Activated T-cell treated with anti-CD3 and anti-CD28 coated beads, Interleukin-2, amount 50 U/mL, for 4 hours (primary cell): Measurements from ENCODE around the gene SRSF3. TPM values are rescaled to one million over a fixed set of nuclear protein-coding genes. Genes with fewer than 3 reads are reported as not detected.

Source experiments
- ATAC-seq, 2 donors: fragments of 200-7000 bp; cut with Tn5 transposase; one replicate each; pipeline ENCODE4 v1.10.0; 2021
- DNase-seq: peaks from one replicate; pipeline ENCODE4 v3.0.0-alpha.2; 2020
- H3K27me3 Mint-ChIP-seq: one replicate; pipeline ENCODE4 v1.8.0; 2021; ENCODE audit warnings: low read depth, mixed read lengths
- H3K36me3 Mint-ChIP-seq: one replicate; pipeline ENCODE4 v1.8.0; 2022; ENCODE audit warnings: mixed read lengths; ENCODE audit not compliant: insufficient read depth
- H3K4me1 Mint-ChIP-seq: one replicate; pipeline ENCODE4 v1.8.0; 2021; ENCODE audit warnings: low read depth, mixed read lengths
- H3K4me3 Mint-ChIP-seq: one replicate; pipeline ENCODE4 v1.8.0; 2021; ENCODE audit warnings: mild to moderate bottlenecking, moderate library complexity, mixed read lengths
- H3K9me3 Mint-ChIP-seq: one replicate; pipeline ENCODE4 v1.8.0; 2021; ENCODE audit warnings: mixed read lengths
- total RNA-seq, 3 donors: library from RNA; stranded (reverse); gene quantifications; one replicate each; pipeline ENCODE4 v1.2.1, GENCODE V29; 2021

SRSF3 gene
- total RNA-seq, 3 donors from 2014 or later = 751 to 800 (median 779) TPM

DNA sequence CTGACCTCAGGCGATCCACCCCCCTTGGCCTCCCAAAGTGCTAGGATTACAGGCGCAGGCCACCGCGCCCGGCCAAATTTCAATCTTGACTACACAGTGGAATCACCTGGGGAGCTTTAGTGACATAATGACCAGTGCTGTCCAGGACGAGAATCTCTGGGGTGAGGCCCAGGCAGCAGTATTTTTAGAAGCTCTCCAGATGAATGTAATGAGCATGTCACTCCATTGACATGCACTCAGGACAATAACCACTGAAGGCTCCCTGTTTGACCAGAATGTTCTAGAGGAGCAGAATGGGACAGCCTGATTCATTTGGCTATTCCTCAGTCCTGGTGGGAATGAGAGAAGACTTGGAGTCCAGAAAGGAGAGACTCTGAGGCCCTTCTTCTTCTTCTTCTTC lies 39.2 kb downstream of the SRSF3 start:
- Mint-ChIP-seq H3K9me3 (no peaks in the 10 kb centered on the region), H3K27me3 (no peaks in the 10 kb centered on the region), H3K4me1 (no peaks in the 10 kb centered on the region), H3K36me3 (no peaks in the 10 kb centered on the region), H3K4me3 (no peak overlapping the region)
- ATAC-seq = no peak
- no peak for DNase-seq

DNA sequence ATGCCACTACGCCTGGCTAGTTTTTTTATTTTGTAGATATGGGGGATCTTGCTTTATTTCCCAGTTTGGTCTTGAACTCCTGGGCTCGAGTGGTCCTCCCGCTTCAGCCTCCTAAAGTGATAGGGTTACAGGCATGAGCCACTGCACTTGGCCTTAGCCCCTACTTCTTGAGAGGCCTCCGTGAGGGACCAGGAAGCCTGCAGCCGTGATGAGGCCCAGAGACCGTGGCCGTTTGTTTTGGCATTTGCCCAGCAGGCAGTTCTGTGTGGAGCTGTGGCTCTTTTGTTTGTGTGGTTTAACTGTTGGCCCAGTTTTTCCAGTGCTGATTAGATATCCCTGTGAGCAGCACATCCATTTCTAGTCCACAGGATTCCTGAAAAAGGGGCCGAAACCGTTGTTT lies 39.8 kb downstream of the SRSF3 start:
- DNase-seq = no peak
- H3K36me3 Mint-ChIP-seq = no peaks in the 10 kb centered on the region
- H3K27me3 Mint-ChIP-seq = no peaks in the 10 kb centered on the region
- ATAC-seq = no peak
- H3K4me3 Mint-ChIP-seq = no peak overlapping the region
- H3K4me1 Mint-ChIP-seq = no peaks in the 10 kb centered on the region
- H3K9me3 Mint-ChIP-seq = no peaks in the 10 kb centered on the region

DNA sequence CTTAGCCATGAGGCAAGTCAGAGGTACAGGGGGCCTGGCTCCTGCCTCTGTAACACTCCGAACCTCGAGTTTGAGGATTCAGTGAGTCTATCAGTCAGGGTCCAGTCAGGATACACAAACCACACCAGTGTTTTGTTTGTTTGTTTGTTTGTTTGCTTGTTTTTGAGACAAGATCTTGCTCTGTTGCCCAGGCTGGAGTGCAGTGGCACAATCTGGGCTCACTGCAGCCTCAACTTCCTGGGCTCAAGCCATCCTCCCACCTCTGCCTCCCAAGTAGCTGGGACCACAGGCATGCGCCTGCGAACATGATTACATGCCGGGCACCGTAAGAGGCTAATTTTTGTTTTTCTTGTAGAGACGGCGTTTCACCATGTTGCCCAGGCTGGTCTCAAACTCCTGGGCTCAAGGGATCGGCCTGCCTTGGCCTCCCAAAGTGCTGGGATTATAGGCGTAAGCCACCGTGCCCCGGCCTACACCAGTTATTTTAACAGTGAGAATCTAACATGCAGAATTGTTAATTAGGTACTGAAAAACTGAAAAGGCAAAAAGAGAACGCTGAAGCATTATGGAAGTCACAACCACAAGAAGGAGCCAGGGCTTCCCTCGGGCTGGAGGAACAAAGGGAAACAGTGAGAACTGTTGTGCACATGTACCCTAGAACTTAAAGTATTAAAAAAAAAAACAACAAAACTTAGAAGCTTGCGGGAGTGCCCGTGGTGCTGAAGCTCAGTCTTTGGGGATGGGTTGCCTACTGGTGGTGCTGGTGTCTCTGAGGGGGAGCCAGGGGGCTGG lies 40.4 kb downstream of the SRSF3 start:
- no peaks in the 10 kb centered on the region for H3K9me3 Mint-ChIP-seq
- DNase-seq (no peak), ATAC-seq (no peak)
- H3K36me3 Mint-ChIP-seq = no peaks in the 10 kb centered on the region
- no peaks in the 10 kb centered on the region for H3K4me1 Mint-ChIP-seq
- H3K27me3 Mint-ChIP-seq = no peaks in the 10 kb centered on the region
- H3K4me3 Mint-ChIP-seq = no peak overlapping the region

DNA sequence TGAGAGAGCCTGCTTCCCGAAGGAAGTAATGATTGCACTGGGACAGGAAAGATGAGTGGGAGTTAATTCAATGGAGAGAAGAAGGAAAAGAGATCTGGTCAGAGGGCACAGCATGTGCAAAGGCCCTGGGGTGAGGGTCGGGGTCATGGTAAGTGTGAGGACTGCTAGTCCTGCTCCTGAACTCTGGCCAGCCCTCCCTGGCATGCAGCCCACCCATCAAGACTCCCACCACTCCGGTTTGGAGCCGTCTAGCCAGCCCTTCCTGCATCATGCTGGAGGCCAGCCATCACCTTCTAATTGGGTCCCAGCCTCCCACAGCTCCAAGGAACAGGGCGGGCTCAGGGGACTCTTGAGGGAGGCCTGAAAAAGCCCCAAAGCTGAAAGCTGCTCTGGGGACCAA lies 42.1 kb downstream of the SRSF3 start:
- no peaks in the 10 kb centered on the region for H3K4me1 Mint-ChIP-seq
- H3K4me3 Mint-ChIP-seq = no peak overlapping the region
- no peak for DNase-seq
- no peaks in the 10 kb centered on the region for H3K9me3 Mint-ChIP-seq
- H3K36me3 Mint-ChIP-seq = no peaks in the 10 kb centered on the region
- no peak for ATAC-seq
- no peaks in the 10 kb centered on the region for H3K27me3 Mint-ChIP-seq

DNA sequence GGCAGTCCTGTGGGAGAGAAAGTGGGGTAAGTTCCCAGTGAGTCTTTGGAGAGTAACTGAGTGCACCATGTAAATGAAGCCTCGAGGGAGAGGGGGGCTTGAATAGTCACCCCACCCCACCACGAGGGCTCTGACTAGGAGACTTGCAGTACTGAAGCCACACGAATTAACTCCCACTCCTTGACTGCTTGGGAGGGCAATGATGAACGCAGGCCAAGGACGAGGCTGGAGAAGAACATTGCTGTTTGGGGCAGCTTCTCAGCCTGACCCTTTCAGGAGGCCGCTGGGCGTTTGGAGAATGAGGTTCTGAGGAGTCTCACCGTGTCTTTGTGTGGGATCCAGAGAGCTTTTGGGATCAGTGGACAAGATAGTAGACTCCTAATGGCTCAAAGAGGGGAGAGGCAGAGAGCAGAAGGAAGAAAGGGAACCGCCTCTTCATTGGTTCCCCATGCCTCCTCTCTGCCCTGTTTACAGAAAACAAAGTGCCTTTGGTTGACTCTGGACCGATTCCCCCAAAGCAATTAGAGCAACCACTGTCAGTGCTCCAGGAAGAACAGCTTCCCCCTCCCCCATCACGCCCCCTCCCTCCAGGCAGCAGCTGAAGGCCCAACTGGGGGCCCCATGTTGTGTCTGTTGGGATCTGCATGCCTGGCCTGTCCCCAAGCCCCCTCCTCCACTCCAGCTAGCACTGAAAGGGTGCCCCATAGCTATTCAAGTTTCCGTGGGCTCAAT lies 42.7 kb downstream of the SRSF3 start:
- Mint-ChIP-seq H3K27me3 (no peaks in the 10 kb centered on the region), H3K4me1 (no peaks in the 10 kb centered on the region), H3K36me3 (no peaks in the 10 kb centered on the region), H3K9me3 (no peaks in the 10 kb centered on the region), H3K4me3 (no peak overlapping the region)
- ATAC-seq (no peak), DNase-seq (no peak)

DNA sequence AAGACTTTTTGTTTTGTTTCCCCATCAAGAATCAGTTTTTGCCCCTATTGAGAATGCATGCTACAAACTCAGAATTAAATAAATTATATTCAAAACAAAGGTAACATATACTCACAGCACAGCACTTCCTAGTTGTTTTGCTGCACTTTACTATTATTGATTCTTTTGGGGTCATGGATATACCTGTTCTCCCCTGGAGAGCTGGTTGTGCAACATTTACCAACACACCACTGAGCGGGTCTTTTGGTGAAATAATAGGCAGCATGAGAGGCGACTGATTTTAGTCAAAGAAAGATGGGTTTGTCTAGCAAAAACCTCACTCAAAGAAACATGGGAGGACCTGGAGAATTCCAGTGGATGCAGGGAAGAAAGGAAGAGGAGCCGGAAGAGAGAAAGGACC lies 44.4 kb downstream of the SRSF3 start:
- no peak for DNase-seq
- Mint-ChIP-seq H3K9me3 (no peaks in the 10 kb centered on the region), H3K27me3 (no peaks in the 10 kb centered on the region), H3K4me3 (no peak overlapping the region), H3K36me3 (no peaks in the 10 kb centered on the region), H3K4me1 (no peaks in the 10 kb centered on the region)
- ATAC-seq = no peak

DNA sequence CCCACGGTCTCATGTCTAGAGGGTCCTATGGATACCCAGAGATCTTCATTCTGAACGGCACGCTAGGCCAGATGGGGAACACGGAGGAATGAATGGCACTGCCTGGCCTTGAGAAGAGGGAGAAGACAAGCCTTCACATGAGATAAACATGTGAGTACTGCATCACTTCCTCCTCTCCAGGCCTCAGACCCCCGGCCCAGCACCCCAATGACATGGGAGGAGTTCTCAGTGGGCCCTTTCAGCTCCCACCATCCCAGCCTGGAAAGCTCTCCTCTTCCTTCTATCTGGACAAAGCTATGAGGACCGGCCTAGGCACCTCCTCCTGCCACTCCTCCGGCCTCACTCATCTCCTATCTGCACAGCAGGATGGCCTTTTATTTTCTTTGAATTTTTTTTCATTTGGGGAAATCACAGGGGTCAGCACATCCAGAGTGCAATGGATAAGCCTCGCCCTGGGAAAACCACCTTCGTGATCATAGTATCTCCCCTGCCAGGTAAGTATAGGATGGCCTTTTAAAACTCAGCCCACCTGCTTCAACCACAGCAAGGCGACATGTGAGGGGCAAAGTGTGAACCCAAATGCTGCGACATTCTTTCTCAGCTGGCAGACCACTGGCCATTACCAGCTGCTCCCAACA lies 45.1 kb downstream of the SRSF3 start:
- H3K4me1 Mint-ChIP-seq = no peaks in the 10 kb centered on the region
- ATAC-seq = no peak
- no peak overlapping the region for H3K4me3 Mint-ChIP-seq
- peaks cover 1% of the 10 kb centered on the region for H3K27me3 Mint-ChIP-seq
- no peaks in the 10 kb centered on the region for H3K36me3 Mint-ChIP-seq
- no peak for DNase-seq
- H3K9me3 Mint-ChIP-seq = no peaks in the 10 kb centered on the region

DNA sequence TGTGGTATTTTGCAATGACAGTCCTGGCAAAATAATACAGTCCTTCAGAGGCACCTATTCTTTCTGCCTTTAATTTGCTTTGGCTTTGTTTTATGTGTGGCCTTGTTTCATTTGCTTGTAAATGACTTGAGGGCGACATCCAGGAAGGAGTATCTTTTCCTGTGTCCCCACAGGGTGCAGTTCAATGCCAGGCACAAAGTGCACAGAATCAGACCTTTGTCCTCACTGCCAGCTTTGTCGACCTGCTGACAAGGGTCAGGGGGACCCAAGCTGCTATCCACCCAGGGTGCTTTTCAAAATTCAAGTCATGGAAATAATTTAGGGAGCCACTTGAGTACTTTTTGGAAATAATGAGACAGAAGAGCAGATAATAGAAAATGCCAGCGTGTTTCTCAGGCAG lies 47.4 kb downstream of the SRSF3 start:
- no peaks in the 10 kb centered on the region for H3K36me3 Mint-ChIP-seq
- H3K4me3 Mint-ChIP-seq = no peak overlapping the region
- peaks cover 1% of the 10 kb centered on the region for H3K27me3 Mint-ChIP-seq
- DNase-seq (no peak), ATAC-seq (no peak)
- H3K4me1 Mint-ChIP-seq = no peaks in the 10 kb centered on the region
- H3K9me3 Mint-ChIP-seq = no peaks in the 10 kb centered on the region

DNA sequence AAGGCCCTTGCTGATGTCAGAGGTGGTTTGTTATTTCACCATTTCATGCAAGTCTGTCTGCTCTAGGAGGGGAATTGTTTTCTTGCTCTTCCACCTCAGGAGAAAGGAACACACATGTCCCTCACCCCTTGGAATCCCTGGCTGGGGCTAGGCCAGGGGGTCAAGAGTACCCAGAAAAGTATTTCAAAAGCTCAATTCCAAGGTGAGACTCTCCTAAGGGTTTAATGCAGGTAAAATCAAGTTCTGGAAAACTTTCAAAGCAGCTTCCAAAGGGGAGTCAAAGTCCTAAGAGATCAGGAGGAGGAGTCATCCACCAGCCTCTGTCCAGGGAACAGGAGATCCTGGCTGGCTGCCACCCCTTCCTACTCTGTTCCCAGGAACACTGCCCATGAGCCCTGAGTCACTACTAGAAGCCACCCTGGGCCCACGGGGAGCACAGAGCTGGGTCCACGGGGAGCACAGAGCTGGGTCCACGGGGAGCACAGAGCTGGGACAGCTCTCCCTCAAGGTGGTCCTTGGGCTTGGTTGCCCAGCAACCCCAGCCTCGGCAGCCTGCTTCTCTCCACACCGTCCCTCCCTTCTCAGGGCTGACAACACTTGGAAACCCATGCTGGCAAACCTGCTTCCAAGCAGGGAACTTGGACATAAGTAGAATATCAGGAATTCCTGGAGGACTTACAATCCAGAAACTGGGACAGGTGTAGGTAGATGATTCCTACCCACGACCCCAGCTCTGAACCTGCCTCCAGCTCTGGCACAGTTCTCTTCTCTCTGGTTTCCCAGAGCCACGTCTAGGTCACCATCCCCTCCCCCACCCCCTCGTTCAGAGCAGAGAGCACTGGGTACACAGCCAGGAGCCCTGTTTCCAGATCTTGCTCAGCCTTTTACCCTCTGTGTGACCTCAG lies 49.0 kb downstream of the SRSF3 start:
- H3K27me3 Mint-ChIP-seq = peaks cover 1% of the 10 kb centered on the region
- no peaks in the 10 kb centered on the region for H3K4me1 Mint-ChIP-seq
- no peaks in the 10 kb centered on the region for H3K36me3 Mint-ChIP-seq
- no peak for DNase-seq
- ATAC-seq = no peak
- no peaks in the 10 kb centered on the region for H3K9me3 Mint-ChIP-seq
- no peak overlapping the region for H3K4me3 Mint-ChIP-seq

DNA sequence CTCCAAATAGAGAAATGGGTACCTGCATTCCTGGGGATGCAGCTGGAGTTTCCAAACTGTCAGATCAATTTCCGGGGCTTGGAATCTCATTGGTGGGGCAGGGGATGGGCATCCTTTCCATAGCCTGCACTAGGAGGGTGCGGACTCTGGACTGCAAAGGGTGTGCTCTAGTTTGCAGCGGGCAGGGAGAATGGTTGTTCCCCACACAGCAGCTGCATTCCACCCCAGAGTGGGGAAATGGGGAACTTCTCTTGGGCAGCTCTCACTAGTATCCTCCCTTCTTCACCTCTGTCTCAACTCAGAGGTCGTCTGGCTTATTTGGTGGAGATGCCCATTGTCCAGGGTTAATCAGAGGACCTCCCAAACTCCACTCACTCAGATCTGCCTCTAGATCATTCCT lies 49.8 kb downstream of the SRSF3 start:
- Mint-ChIP-seq H3K27me3 (peaks cover 3% of the 10 kb centered on the region), H3K36me3 (no peaks in the 10 kb centered on the region), H3K9me3 (no peaks in the 10 kb centered on the region), H3K4me3 (no peak overlapping the region), H3K4me1 (no peaks in the 10 kb centered on the region)
- ATAC-seq (no peak), DNase-seq (no peak)

DNA sequence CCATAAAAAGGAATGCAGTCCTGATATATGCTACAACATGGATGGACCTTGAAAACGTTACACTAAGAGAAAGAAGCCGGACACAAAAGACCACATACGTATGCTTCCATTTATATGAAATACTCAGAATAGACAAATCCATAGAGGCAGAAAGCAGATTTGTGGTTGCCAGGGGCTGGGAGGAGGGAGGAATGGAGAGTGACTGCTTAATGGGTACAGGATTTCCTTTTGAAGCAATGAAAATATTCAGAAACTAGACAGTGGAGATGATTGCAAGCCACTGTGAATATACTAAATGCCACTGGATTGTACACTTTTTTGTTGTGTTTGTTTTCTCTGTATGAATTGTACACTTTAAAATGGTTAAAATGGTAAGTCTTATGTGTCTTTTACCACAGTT lies 54.9 kb downstream of the SRSF3 start:
- DNase-seq = no peak
- Mint-ChIP-seq H3K4me1 (no peaks in the 10 kb centered on the region), H3K36me3 (no peaks in the 10 kb centered on the region), H3K27me3 (peaks cover 3% of the 10 kb centered on the region), H3K4me3 (no peak overlapping the region), H3K9me3 (no peaks in the 10 kb centered on the region)
- ATAC-seq = no peak

DNA sequence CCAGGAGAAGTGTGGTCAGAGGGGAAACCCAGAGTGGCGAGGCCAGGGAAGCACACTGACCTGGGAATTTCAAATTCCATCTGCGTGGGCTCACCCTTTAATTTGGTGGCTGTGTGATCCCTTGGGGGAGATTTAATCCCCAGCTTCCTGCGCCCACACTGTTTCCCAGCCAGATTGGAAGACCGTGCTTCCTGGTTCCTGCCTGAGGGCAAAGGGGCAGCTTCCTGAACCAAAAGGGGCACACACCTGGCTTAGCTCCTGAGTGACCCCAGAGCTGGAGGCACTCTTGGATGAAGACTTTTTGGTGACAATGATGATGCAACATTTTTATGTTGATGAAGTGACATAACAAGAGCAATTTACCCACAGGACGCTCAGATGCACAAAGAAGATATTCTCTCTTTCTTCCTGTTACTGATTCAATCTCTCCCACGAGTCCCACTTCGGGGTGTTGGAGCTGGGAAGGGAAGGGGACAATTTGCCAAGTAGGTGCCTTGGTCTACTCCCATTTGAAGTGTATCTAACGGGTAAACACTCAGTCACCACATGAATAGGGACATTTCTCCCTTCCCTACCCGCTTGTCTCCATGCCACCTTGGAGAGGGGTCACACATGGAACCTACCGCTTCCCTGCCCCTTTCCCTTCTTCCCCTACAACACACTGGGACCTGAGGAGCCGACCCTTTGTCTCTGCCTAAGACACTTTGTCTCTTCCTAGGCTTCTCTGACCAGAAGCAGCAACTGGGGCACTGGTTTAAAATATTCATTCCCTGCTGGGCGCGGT lies 55.7 kb downstream of the SRSF3 start:
- Mint-ChIP-seq H3K4me3 (no peak overlapping the region), H3K36me3 (no peaks in the 10 kb centered on the region), H3K9me3 (no peaks in the 10 kb centered on the region), H3K4me1 (no peaks in the 10 kb centered on the region), H3K27me3 (peaks cover 2% of the 10 kb centered on the region)
- ATAC-seq (no peak), DNase-seq (no peak)

DNA sequence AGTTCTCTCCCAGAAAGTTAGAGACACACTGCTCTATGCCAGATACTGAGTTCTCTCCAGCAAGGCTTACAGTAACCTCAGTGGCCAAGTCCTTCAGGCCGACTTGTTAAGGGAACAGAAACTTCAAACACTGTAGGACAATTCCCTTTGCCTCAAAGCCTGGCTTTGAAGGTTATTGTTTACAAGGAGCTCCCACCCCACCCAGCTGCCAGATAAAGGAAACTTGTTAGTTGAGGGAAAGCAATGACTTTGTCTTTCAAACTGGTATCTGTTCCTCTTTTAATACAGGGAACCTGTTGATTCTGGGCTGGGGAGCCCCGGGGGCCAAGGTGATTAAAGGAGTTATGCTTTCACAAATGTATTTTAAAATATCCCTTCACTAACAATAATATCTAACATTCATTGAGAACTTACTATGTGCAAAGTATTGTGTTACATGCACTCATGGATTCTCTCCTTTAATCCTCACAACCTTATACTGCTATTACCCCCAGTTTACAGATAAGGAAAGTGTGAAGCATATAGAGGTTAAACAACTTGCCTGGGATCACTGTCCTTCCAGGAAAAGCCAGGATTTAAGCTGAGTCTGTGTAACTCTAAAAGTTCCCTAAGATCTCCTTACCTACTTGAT lies 56.8 kb downstream of the SRSF3 start:
- ATAC-seq (no peak), DNase-seq (no peak)
- no peaks in the 10 kb centered on the region for H3K36me3 Mint-ChIP-seq
- peaks cover 12% of the 10 kb centered on the region for H3K27me3 Mint-ChIP-seq
- no peaks in the 10 kb centered on the region for H3K4me1 Mint-ChIP-seq
- H3K9me3 Mint-ChIP-seq = no peaks in the 10 kb centered on the region
- H3K4me3 Mint-ChIP-seq = no peak overlapping the region
